CD14-positive monocyte (primary cell): Measurements from ENCODE around the gene IGF2BP1. TPM values are rescaled to one million over a fixed set of nuclear protein-coding genes. Genes with fewer than 3 reads are reported as not detected.

Experiments
- DNase-seq, 3 donors: peaks; one replicate each; pipeline ENCODE4 v3.0.0-alpha.2; 2011 to 2022
- H2AFZ ChIP-seq: 2 replicates; pipeline ENCODE4 v1.6.0; 2012; ENCODE audit warnings: mild to moderate bottlenecking, low read depth, low read length, inconsistent platforms; ENCODE audit not compliant: insufficient read depth, poor library complexity, severe bottlenecking
- H3K27ac ChIP-seq, 2 donors: 1 replicate in 1 of 2; 2 replicates in 1 of 2; pipeline ENCODE4 v1.5.1; 2012 to 2013; ENCODE audit warnings: low read length in 2 of 2, control low read depth in 1 of 2, inconsistent platforms in 1 of 2, low read depth in 1 of 2, mild to moderate bottlenecking in 1 of 2
- H3K27me3 ChIP-seq, 2 donors: one replicate each; pipeline versions ENCODE4 v1.6.0 to v1.6.1; 2011 to 2013; ENCODE audit warnings: low read length in 2 of 2; ENCODE audit not compliant: control insufficient read depth in 2 of 2, insufficient read depth in 2 of 2
- H3K36me3 ChIP-seq, 2 donors: replicated peaks in 1 of 2; 1 replicate in 1 of 2; 2 replicates in 1 of 2; pipeline versions ENCODE4 v1.5.1 to v1.6.1; 2012 to 2013; ENCODE audit warnings: low read length in 2 of 2, control low read depth in 1 of 2, inconsistent platforms in 1 of 2, mild to moderate bottlenecking in 1 of 2; ENCODE audit not compliant: insufficient read depth in 2 of 2, control insufficient read depth in 1 of 2
- H3K4me1 ChIP-seq, 2 donors: 1 replicate in 1 of 2; 2 replicates in 1 of 2; pipeline versions ENCODE4 v1.5.1 to v1.6.1; 2012 to 2013; ENCODE audit warnings: low read length in 2 of 2, control low read depth in 1 of 2, inconsistent platforms in 1 of 2, mild to moderate bottlenecking in 1 of 2, moderate library complexity in 1 of 2; ENCODE audit not compliant: insufficient read depth in 2 of 2, control insufficient read depth in 1 of 2
- H3K4me2 ChIP-seq: replicated peaks from 2 replicates; pipeline ENCODE3; 2012; ENCODE audit warnings: low read length, moderate library complexity, mild to moderate bottlenecking; ENCODE audit not compliant: poor library complexity, severe bottlenecking; ENCODE audit errors: extremely low read depth
- H3K4me3 ChIP-seq, 3 experiments: fragments of 200-600 bp in 1 of 3; sonication (generic) in 1 of 3; replicated peaks in 1 of 3; 1 replicate in 2 of 3; 2 replicates in 1 of 3; pipeline ENCODE4 v1.5.1; 2011 to 2013; ENCODE audit warnings: low read length in 3 of 3, mild to moderate bottlenecking in 3 of 3, control low read depth in 2 of 3, low read depth in 2 of 3, inconsistent platforms in 1 of 3, moderate library complexity in 1 of 3
- H3K79me2 ChIP-seq: 2 replicates; pipeline ENCODE4 v1.6.0; 2012; ENCODE audit warnings: mild to moderate bottlenecking, control low read depth, inconsistent platforms, low read length, moderate library complexity; ENCODE audit not compliant: insufficient read depth
- H3K9ac ChIP-seq: 2 replicates; pipeline ENCODE4 v1.6.0; 2017; ENCODE audit warnings: low read length, mild to moderate bottlenecking; ENCODE audit not compliant: insufficient read depth, poor library complexity, severe bottlenecking
- H3K9me3 ChIP-seq, 2 donors: replicated peaks in 1 of 2; 1 replicate in 1 of 2; 2 replicates in 1 of 2; pipeline versions ENCODE4 v1.5.1 to v1.6.1; 2012 to 2013; ENCODE audit warnings: low read length in 2 of 2, control low read depth in 1 of 2; ENCODE audit not compliant: control insufficient read depth in 1 of 2, insufficient read depth in 1 of 2
- H4K20me1 ChIP-seq: 2 replicates; pipeline ENCODE4 v1.6.0; 2012; ENCODE audit warnings: mild to moderate bottlenecking, low read length, control low read depth, moderate library complexity; ENCODE audit not compliant: insufficient read depth
- H3K27ac Mint-ChIP-seq, 7 donors: one replicate each; pipeline ENCODE4 v1.8.0; 2020; ENCODE audit warnings: mild to moderate bottlenecking in 7 of 7, mixed read lengths in 7 of 7, moderate library complexity in 6 of 7, inconsistent platforms in 2 of 7
- H3K27me3 Mint-ChIP-seq, 3 donors: one replicate each; pipeline ENCODE4 v1.8.0; 2021 to 2022; ENCODE audit warnings: low read depth in 3 of 3, mild to moderate bottlenecking in 3 of 3, mixed read lengths in 3 of 3, moderate library complexity in 3 of 3, inconsistent platforms in 1 of 3
- H3K36me3 Mint-ChIP-seq, 2 donors: one replicate each; pipeline ENCODE4 v1.8.0; 2020; ENCODE audit warnings: mixed read lengths in 2 of 2, inconsistent platforms in 1 of 2, mild to moderate bottlenecking in 1 of 2
- H3K4me1 Mint-ChIP-seq: one replicate; pipeline ENCODE4 v1.8.0; 2020; ENCODE audit warnings: mild to moderate bottlenecking, mixed read lengths
- H3K4me3 Mint-ChIP-seq, 2 donors: one replicate each; pipeline ENCODE4 v1.8.0; 2020; ENCODE audit warnings: mild to moderate bottlenecking in 2 of 2, mixed read lengths in 2 of 2, moderate library complexity in 1 of 2
- H3K9me3 Mint-ChIP-seq, 7 donors: one replicate each; pipeline ENCODE4 v1.8.0; 2020 to 2022; ENCODE audit warnings: mixed read lengths in 7 of 7, mild to moderate bottlenecking in 6 of 7, moderate library complexity in 6 of 7, inconsistent platforms in 2 of 7
- WGBS: methylation state at CpG from one replicate; pipeline ENCODE4 v1.1.5; 2013; ENCODE audit warnings: missing lambda C conversion rate; ENCODE audit not compliant: insufficient coverage; 5-methylcytosine and 5-hydroxymethylcytosine counted together
- intact Hi-C, 2 donors: fragments of 100-400 bp; cut with micrococcal nuclease; formaldehyde crosslinking; loops; one replicate each; pipeline versions ENCODE4 v1.15.0 to v1.15.1; 2023
- polyA plus RNA-seq, 3 donors: library from polyadenylated mRNA; depleted of rRNA in 1 of 3; unstranded in 2 of 3; stranded (reverse) in 1 of 3; fragments of 300-500 nt in 2 of 3; fragments of >200 nt in 1 of 3; fragmentation: Illumina TruSeq in 2 of 3; gene quantifications; 1 replicate in 2 of 3; 2 replicates in 1 of 3; pipeline ENCODE4 v1.2.3, GENCODE V29; 2012 to 2021
- TF ChIP-seq, protein P1 (sequence below): fragments of 200-600 bp; IDR thresholded peaks from one replicate; pipeline ENCODE4 v1.8.0; 2022; ENCODE audit warnings: antibody characterized with exemption, mild to moderate bottlenecking

IGF2BP1 gene
- polyA plus RNA-seq, 3 donors: not detected

DNA sequence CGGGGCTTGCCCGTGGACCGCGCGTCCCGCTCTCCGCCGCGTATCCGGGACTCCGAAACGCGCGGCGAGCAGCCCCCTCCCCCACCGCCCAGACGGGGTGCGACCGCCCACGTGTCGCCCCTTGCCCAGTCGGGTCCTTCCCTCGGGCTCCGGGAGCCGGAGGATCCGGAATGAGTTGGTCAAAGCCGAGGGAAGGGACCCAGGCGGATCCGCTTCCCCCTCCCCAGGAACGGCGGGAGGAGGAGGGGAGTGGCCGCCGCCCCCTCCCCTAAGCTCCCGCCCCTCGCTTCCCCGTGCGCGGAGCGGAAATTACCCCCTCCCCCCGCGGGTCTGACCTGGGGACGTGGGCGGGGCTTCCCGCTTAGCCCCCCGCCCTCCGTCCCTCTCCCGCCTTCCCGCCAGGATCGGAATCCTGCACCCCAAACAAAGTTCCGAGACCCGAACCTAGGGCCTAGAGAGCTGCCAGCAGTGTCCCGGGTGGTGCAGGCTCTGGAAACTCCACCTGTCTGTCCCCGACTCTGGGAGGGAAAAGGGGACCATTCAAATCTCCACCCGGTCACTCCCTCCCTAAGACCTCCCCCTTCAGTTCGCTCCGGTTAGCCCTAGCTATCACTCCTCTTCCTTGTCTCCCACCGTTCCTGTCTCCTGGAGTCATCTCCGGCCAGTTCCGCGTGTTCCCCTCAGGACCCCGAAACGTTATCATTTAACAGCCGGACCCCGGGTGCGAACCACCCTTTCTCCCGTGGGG, 1.0 kb upstream of the IGF2BP1 start:
- Mint-ChIP-seq H3K27me3 (peaks cover 83 to 91% (median 90%) of the 10 kb centered on the region in 3 donors), H3K36me3 (peaks cover 3 to 10% of the 10 kb centered on the region in 2 donors), H3K9me3 (peaks cover 0 to 31% (median 19%) of the 10 kb centered on the region in 7 donors), H3K27ac (no peak overlapping the region), H3K4me1 (peaks cover 27% of the 10 kb centered on the region), H3K4me3 (peak overlapping the region in 1 of 2 donors; percentile 88)
- Histone ChIP-seq H3K9me3 (peaks cover 5 to 7% of the 10 kb centered on the region in 2 donors), H2AFZ (no peak overlapping the region), H3K27me3 (peaks cover 87 to 100% of the 10 kb centered on the region in 2 donors), H3K27ac (no peak overlapping the region), H4K20me1 (no peaks in the 10 kb centered on the region), H3K4me3 (no peak overlapping the region), H3K79me2 (no peaks in the 10 kb centered on the region), H3K36me3 (no peaks in the 10 kb centered on the region), H3K4me1 (peaks cover 24 to 30% of the 10 kb centered on the region in 2 donors), H3K9ac (no peak overlapping the region), H3K4me2 (peak overlapping the region; percentile 58)
- intact Hi-C loops: no loop called here
- TF ChIP-seq, protein P1, sequence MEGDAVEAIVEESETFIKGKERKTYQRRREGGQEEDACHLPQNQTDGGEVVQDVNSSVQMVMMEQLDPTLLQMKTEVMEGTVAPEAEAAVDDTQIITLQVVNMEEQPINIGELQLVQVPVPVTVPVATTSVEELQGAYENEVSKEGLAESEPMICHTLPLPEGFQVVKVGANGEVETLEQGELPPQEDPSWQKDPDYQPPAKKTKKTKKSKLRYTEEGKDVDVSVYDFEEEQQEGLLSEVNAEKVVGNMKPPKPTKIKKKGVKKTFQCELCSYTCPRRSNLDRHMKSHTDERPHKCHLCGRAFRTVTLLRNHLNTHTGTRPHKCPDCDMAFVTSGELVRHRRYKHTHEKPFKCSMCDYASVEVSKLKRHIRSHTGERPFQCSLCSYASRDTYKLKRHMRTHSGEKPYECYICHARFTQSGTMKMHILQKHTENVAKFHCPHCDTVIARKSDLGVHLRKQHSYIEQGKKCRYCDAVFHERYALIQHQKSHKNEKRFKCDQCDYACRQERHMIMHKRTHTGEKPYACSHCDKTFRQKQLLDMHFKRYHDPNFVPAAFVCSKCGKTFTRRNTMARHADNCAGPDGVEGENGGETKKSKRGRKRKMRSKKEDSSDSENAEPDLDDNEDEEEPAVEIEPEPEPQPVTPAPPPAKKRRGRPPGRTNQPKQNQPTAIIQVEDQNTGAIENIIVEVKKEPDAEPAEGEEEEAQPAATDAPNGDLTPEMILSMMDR: no peak
- no peak for DNase-seq
- WGBS: 4% methylated on average over 50 of the region's 66 CpGs

DNA sequence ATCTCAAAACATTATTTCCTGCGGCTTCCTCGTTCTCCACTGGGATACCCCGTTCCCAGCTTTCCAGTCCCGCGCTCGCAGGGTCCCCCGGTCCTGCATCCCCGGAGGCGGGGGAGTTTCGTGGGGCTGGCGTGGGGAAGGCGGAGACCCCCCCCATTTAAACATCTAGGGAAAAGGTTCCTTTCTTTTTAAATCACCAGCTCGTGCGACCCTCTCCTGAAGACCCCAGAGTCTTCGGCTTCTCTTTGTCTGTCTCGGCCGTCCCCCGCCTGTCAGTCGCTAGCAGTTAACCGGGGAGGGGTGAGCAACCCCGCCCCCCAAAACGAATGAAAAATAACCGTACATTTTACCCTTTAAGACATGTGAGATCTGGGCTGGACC, 473 bp upstream of the IGF2BP1 start:
- peaks cover 0 to 31% (median 19%) of the 10 kb centered on the region in 7 donors for H3K9me3 Mint-ChIP-seq
- 0% methylated on average over 6 of the region's 23 CpGs for WGBS
- Histone ChIP-seq H3K79me2 (no peaks in the 10 kb centered on the region), H3K4me1 (peaks cover 24 to 30% of the 10 kb centered on the region in 2 donors), H3K27ac (no peak overlapping the region), H3K4me3 (no peak overlapping the region), H3K27me3 (peaks cover 88 to 100% of the 10 kb centered on the region in 2 donors), H3K36me3 (no peaks in the 10 kb centered on the region), H2AFZ (no peak overlapping the region), H3K9ac (no peak overlapping the region), H3K4me2 (peak overlapping the region; percentile 58), H4K20me1 (no peaks in the 10 kb centered on the region), H3K9me3 (peaks cover 5 to 10% of the 10 kb centered on the region in 2 donors)
- intact Hi-C loops: no loop called here
- H3K27ac Mint-ChIP-seq: no peak overlapping the region
- no peak for DNase-seq
- H3K4me1 Mint-ChIP-seq: peaks cover 27% of the 10 kb centered on the region
- TF ChIP-seq, protein P1: no peak
- H3K4me3 Mint-ChIP-seq: peak overlapping the region in 1 of 2 donors; percentile 88
- peaks cover 89 to 94% (median 93%) of the 10 kb centered on the region in 3 donors for H3K27me3 Mint-ChIP-seq
- H3K36me3 Mint-ChIP-seq: peaks cover 3 to 12% of the 10 kb centered on the region in 2 donors
